SK-N-MC (cell line): ENCODE results near the gene UPP1.

ENCODE experiments used
- EZH2 ChIP-seq: fragments of 200-600 bp; sonication (generic); IDR thresholded peaks from one replicate; pipeline ENCODE4 v1.6.1; 2017; ENCODE audit warnings: antibody characterized with exemption
- FOXP2 ChIP-seq: optimal IDR thresholded peaks from 2 replicates; pipeline ENCODE3; 2011; ENCODE audit warnings: mild to moderate bottlenecking, moderate library complexity; ENCODE audit not compliant: insufficient read depth; ENCODE audit errors: extremely low read length, control extremely low read depth
- POLR2AphosphoS5 ChIP-seq: IDR thresholded peaks from 2 replicates; pipeline ENCODE4 v1.6.1; 2012; ENCODE audit warnings: mild to moderate bottlenecking, low read depth, low read length, borderline replicate concordance

DNA sequence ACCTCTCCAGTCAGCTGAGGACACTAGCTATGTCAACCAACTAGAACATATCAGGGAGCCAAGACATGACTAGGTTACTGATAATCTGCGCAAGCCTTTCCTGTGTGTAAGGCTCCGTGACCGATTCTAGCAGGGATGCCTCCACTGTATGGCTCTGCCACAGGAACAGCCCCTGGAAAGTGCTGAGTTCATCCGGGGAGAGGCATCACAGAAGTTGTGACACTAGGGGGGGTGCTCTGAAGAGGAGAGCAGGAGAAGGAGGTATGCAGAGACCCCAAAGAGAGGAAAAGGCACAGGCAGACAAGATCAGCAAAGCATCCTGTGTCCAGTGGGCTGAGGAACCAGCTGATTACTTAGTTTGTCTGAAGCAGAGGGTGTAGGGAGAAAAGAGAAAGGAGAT is 13.5 kb downstream of the UPP1 start:
- no peak for TF ChIP-seq EZH2
- TF ChIP-seq FOXP2: no peak
- no peak for TF ChIP-seq POLR2AphosphoS5
